Keratinocyte (primary cell): ENCODE results near the gene OBI1. TPM values are rescaled to one million over a fixed set of nuclear protein-coding genes. Genes with fewer than 3 reads are reported as not detected.

ENCODE experiments used
- DNase-seq: peaks from one replicate; pipeline ENCODE4 v3.0.0-alpha.2; 2011; ENCODE audit warnings: low read depth, missing footprints, low spot score
- FAIRE-seq: peaks from 2 replicates; lab custom pipeline; 2011; peaks lifted over from hg19 to GRCh38; lab: Jason Lieb, UNC
- H2AFZ ChIP-seq: 2 replicates; pipeline ENCODE4 v1.6.0; 2012; ENCODE audit warnings: low read length, control low read depth, inconsistent platforms; ENCODE audit not compliant: control insufficient read depth
- H3K27ac ChIP-seq: 2 replicates; pipeline ENCODE4 v1.5.1; 2011; ENCODE audit warnings: low read length; ENCODE audit not compliant: control insufficient read depth, insufficient read depth
- H3K27me3 ChIP-seq: 3 replicates; pipeline ENCODE4 v1.6.0; 2011; ENCODE audit warnings: low read length; ENCODE audit not compliant: control insufficient read depth, insufficient read depth; ENCODE audit errors: extremely low read depth
- H3K36me3 ChIP-seq, 2 experiments: 2 replicates in 1 of 2; 3 replicates in 1 of 2; pipeline ENCODE4 v1.5.1; 2011; ENCODE audit warnings: low read length in 2 of 2, mild to moderate bottlenecking in 1 of 2; ENCODE audit not compliant: control insufficient read depth in 2 of 2, insufficient read depth in 2 of 2; ENCODE audit errors: extremely low read depth in 1 of 2
- H3K4me1 ChIP-seq: 3 replicates; pipeline ENCODE4 v1.5.1; 2011; ENCODE audit warnings: low read length; ENCODE audit not compliant: control insufficient read depth, insufficient read depth; ENCODE audit errors: extremely low read depth
- H3K4me2 ChIP-seq: 3 replicates; pipeline ENCODE4 v1.6.0; 2011; ENCODE audit warnings: low read depth, low read length; ENCODE audit not compliant: control insufficient read depth, insufficient read depth; ENCODE audit errors: extremely low read depth
- H3K4me3 ChIP-seq, 3 experiments: fragments of 200-600 bp in 1 of 3; sonication (generic) in 1 of 3; 2 replicates in 2 of 3; 3 replicates in 1 of 3; pipeline ENCODE4 v1.5.1; 2011 to 2016; ENCODE audit warnings: low read length in 3 of 3, mild to moderate bottlenecking in 3 of 3, control low read depth in 2 of 3, inconsistent platforms in 1 of 3, low read depth in 1 of 3, mixed read lengths in 1 of 3, mixed run types in 1 of 3, moderate library complexity in 1 of 3; ENCODE audit not compliant: control insufficient read depth in 2 of 3, insufficient read depth in 2 of 3; ENCODE audit errors: extremely low read depth in 1 of 3
- H3K79me2 ChIP-seq: 2 replicates; pipeline ENCODE4 v1.6.0; 2012; ENCODE audit warnings: low read length; ENCODE audit not compliant: control insufficient read depth, insufficient read depth
- H3K9ac ChIP-seq: 3 replicates; pipeline ENCODE4 v1.6.0; 2011; ENCODE audit warnings: low read length; ENCODE audit not compliant: control insufficient read depth, insufficient read depth; ENCODE audit errors: extremely low read depth
- H3K9me1 ChIP-seq: 3 replicates; pipeline ENCODE4 v1.6.0; 2011; ENCODE audit warnings: low read length; ENCODE audit not compliant: control insufficient read depth, insufficient read depth; ENCODE audit errors: extremely low read depth
- H3K9me3 ChIP-seq: 2 replicates; pipeline ENCODE4 v1.5.1; 2012; ENCODE audit warnings: low read depth, low read length; ENCODE audit not compliant: control insufficient read depth
- H4K20me1 ChIP-seq: 3 replicates; pipeline ENCODE4 v1.6.0; 2011; ENCODE audit warnings: low read length; ENCODE audit not compliant: control insufficient read depth, insufficient read depth; ENCODE audit errors: extremely low read depth
- EZH2 ChIP-seq: IDR thresholded peaks from one replicate; pipeline ENCODE4 v1.6.1; 2012; ENCODE audit warnings: inconsistent platforms, mild to moderate bottlenecking, low read length, moderate library complexity
- dilution Hi-C: fragments of 300-500 bp; cut with MboI; formaldehyde crosslinking; loops from one replicate; pipeline ENCODE4 v1.7.0; 2020; ENCODE audit warnings: low sequenced_read_pairs; ENCODE audit not compliant: extremely low pct_ligation_motif_present
- polyA plus RNA-seq, 5 experiments: library from polyadenylated mRNA; depleted of rRNA in 3 of 5; stranded (reverse) in 3 of 5; stranded (forward) in 1 of 5; unstranded in 1 of 5; fragments of >200 nt; gene quantifications; 1 replicate in 1 of 5; 2 replicates in 3 of 5; 3 replicates in 1 of 5; pipeline versions ENCODE4 v1.2.1 to v1.2.3, GENCODE V29; 2011 to 2012; ENCODE audit warnings: missing spikeins in 2 of 5, low read depth in 1 of 5, low replicate concordance in 1 of 5
- TF ChIP-seq, protein P1 (sequence below), 3 experiments: IDR thresholded peaks in 1 of 3; conservative IDR thresholded peaks in 1 of 3; optimal IDR thresholded peaks in 1 of 3; 2 replicates in 2 of 3; 3 replicates in 1 of 3; pipeline versions ENCODE3 to v1.5.1; 2011; ENCODE audit warnings: low read length in 3 of 3, mild to moderate bottlenecking in 3 of 3, moderate library complexity in 2 of 3, control low read depth in 1 of 3, inconsistent platforms in 1 of 3; ENCODE audit not compliant: insufficient read depth in 2 of 3; ENCODE audit errors: extremely low read depth in 1 of 3

OBI1 gene
- polyA plus RNA-seq, 1 donor (not counting 4 experiments of a cell fraction or from before 2014, with no cell fraction given): 14.4 TPM

DNA sequence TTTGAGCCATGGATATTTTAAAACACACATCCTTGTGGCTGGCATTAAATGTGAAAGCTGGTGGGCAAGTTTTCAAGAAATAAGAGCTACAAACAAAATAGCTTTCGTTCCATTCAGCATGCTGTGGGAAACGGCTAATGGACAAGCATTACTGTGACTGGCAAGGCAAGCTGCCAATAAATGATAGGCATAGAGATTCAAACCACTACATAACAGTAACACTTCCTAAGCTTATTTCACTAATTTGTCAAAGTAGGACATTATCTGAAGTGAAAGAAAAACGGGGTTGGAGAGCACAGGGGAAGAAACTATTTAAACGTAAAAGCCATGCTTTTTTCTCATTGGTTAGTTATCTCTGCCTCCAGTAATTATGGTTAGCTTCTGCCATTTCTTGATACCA, 26.0 kb downstream of the OBI1 start:
- no peak for FAIRE-seq
- no peaks in the 10 kb centered on the region for H3K9me1 ChIP-seq

DNA sequence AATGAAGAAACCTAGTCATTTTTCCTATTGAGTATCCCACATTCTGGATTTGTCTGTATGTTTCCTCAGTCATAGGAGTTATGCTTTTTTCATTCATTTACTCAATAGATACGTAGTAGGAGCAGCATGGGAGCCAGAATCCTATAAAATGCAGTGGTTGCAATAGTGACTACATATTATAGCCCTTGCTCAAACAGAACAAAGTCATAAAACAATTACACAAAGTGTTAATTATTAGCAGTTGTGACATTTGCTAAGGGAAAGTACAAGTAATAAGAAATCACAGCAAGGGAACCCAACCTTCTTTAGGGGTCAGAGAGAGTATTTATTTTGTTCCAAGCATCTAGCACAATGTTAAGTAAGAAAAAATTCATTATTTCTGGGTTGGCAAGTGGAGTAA, 27.9 kb downstream of the OBI1 start:
- FAIRE-seq: no peak
- peaks cover 4 to 5% of the 10 kb centered on the region in 2 experiments for H3K36me3 ChIP-seq
- dilution Hi-C loops: no loop called here
- no peaks in the 10 kb centered on the region for H3K4me1 ChIP-seq
- H3K9me3 ChIP-seq: no peaks in the 10 kb centered on the region
- H4K20me1 ChIP-seq: no peaks in the 10 kb centered on the region
- no peak overlapping the region for H2AFZ ChIP-seq
- no peaks in the 10 kb centered on the region for H3K79me2 ChIP-seq
- no peak for TF ChIP-seq EZH2
- TF ChIP-seq, protein P1, sequence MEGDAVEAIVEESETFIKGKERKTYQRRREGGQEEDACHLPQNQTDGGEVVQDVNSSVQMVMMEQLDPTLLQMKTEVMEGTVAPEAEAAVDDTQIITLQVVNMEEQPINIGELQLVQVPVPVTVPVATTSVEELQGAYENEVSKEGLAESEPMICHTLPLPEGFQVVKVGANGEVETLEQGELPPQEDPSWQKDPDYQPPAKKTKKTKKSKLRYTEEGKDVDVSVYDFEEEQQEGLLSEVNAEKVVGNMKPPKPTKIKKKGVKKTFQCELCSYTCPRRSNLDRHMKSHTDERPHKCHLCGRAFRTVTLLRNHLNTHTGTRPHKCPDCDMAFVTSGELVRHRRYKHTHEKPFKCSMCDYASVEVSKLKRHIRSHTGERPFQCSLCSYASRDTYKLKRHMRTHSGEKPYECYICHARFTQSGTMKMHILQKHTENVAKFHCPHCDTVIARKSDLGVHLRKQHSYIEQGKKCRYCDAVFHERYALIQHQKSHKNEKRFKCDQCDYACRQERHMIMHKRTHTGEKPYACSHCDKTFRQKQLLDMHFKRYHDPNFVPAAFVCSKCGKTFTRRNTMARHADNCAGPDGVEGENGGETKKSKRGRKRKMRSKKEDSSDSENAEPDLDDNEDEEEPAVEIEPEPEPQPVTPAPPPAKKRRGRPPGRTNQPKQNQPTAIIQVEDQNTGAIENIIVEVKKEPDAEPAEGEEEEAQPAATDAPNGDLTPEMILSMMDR (optimal IDR thresholded peaks at IDR 0.05 in 1 of 3, IDR thresholded peaks at IDR 0.05 in 1 of 3, conservative IDR thresholded peaks at IDR 0.05 in 1 of 3; ENCODE audit: extremely low read depth in 1 of 3, insufficient read depth in 2 of 3, low read length in 3 of 3): no peak
- H3K9me1 ChIP-seq: no peaks in the 10 kb centered on the region
- H3K9ac ChIP-seq: no peak overlapping the region
- H3K4me3 ChIP-seq: no peak overlapping the region
- DNase-seq: no peak
- H3K27me3 ChIP-seq: no peaks in the 10 kb centered on the region
- H3K27ac ChIP-seq: no peak overlapping the region
- H3K4me2 ChIP-seq: no peak overlapping the region

More for the DNA sequence above, 26.0 kb downstream of the OBI1 start:
- no peak overlapping the region for H3K4me3 ChIP-seq
- H3K27ac ChIP-seq: no peak overlapping the region
- no peak for DNase-seq
- no peaks in the 10 kb centered on the region for H3K9me3 ChIP-seq
- dilution Hi-C loops: no loop called here
- H3K27me3 ChIP-seq: no peaks in the 10 kb centered on the region
- no peaks in the 10 kb centered on the region for H3K79me2 ChIP-seq
- peaks cover 4 to 7% of the 10 kb centered on the region in 2 experiments for H3K36me3 ChIP-seq
- no peaks in the 10 kb centered on the region for H3K4me1 ChIP-seq
- no peak overlapping the region for H3K4me2 ChIP-seq
- no peak overlapping the region for H2AFZ ChIP-seq
- no peak overlapping the region for H3K9ac ChIP-seq
- no peaks in the 10 kb centered on the region for H4K20me1 ChIP-seq
- TF ChIP-seq, protein P1 (optimal IDR thresholded peaks at IDR 0.05 in 1 of 3, IDR thresholded peaks at IDR 0.05 in 1 of 3, conservative IDR thresholded peaks at IDR 0.05 in 1 of 3; ENCODE audit: extremely low read depth in 1 of 3, insufficient read depth in 2 of 3, low read length in 3 of 3): no peak
- no peak for TF ChIP-seq EZH2
